ENCODE data around the gene PADI3. TPM values are rescaled to one million over a fixed set of nuclear protein-coding genes. Genes with fewer than 3 reads are reported as not detected.
A peak's percentile ranks its signal among the peaks of the same experiment; 100 is the strongest.

The PADI3 gene
- total RNA-seq, 1 experiment from 2014 or later = 0.21 TPM

GRCh38 chr1:17258116-17258757 is 9.3 kb downstream of the PADI3 start:
- in situ Hi-C loops (cut with HindIII; ENCODE audit: low pct_unique_long_range_greater_than_20kb, low sequenced_read_pairs) = no loop called here
- DNase-seq (ENCODE audit: low read depth, low spot score) = no peak

GRCh38 chr1:17258758-17259130 is 9.8 kb downstream of the PADI3 start:
- DNase-seq (ENCODE audit: low read depth, low spot score) = no peak
- in situ Hi-C loops (cut with HindIII; ENCODE audit: low pct_unique_long_range_greater_than_20kb, low sequenced_read_pairs) = no loop called here

- DNase-seq (ENCODE audit: low read depth, low spot score) = no peak
- in situ Hi-C loops (cut with HindIII; ENCODE audit: low pct_unique_long_range_greater_than_20kb, low sequenced_read_pairs) = no loop called here
Measured at GRCh38 chr1:17259233-17259873, 10.5 kb downstream of the PADI3 start.

- no peak for DNase-seq (ENCODE audit: low read depth, low spot score)
- in situ Hi-C loops (cut with HindIII; ENCODE audit: low pct_unique_long_range_greater_than_20kb, low sequenced_read_pairs) = no loop called here
Measured at GRCh38 chr1:17260264-17260663, 11.4 kb downstream of the PADI3 start.

GRCh38 chr1:17260738-17261137 is 11.8 kb downstream of the PADI3 start:
- in situ Hi-C loops (cut with HindIII; ENCODE audit: low pct_unique_long_range_greater_than_20kb, low sequenced_read_pairs) = no loop called here

GRCh38 chr1:17263936-17264335 is 15.0 kb downstream of the PADI3 start:
- in situ Hi-C loops (cut with HindIII; ENCODE audit: low pct_unique_long_range_greater_than_20kb, low sequenced_read_pairs) = no loop called here
- no peak for DNase-seq (ENCODE audit: low read depth, low spot score)

More at GRCh38 chr1:17260738-17261137, 11.8 kb downstream of the PADI3 start:
- no peak for DNase-seq (ENCODE audit: low read depth, low spot score)

- DNase-seq (ENCODE audit: low read depth, low spot score) = no peak
- in situ Hi-C loops (cut with HindIII; ENCODE audit: low pct_unique_long_range_greater_than_20kb, low sequenced_read_pairs) = no loop called here
Measured at GRCh38 chr1:17264470-17264869, 15.6 kb downstream of the PADI3 start.

GRCh38 chr1:17265162-17265561 is 16.3 kb downstream of the PADI3 start:
- no peak for DNase-seq (ENCODE audit: low read depth, low spot score)
- in situ Hi-C loops (cut with HindIII; ENCODE audit: low pct_unique_long_range_greater_than_20kb, low sequenced_read_pairs) = no loop called here

- in situ Hi-C loops (cut with HindIII; ENCODE audit: low pct_unique_long_range_greater_than_20kb, low sequenced_read_pairs) = no loop called here
- no peak for DNase-seq (ENCODE audit: low read depth, low spot score)
Measured at GRCh38 chr1:17265950-17266349, 17.1 kb downstream of the PADI3 start.

- in situ Hi-C loops (cut with HindIII; ENCODE audit: low pct_unique_long_range_greater_than_20kb, low sequenced_read_pairs) = no loop called here
- DNase-seq (ENCODE audit: low read depth, low spot score) = no peak
Measured at GRCh38 chr1:17270891-17271765, 22.2 kb downstream of the PADI3 start.

- in situ Hi-C loops (cut with HindIII; ENCODE audit: low pct_unique_long_range_greater_than_20kb, low sequenced_read_pairs) = no loop called here
- no peak for DNase-seq (ENCODE audit: low read depth, low spot score)
Measured at GRCh38 chr1:17272066-17272465, 23.2 kb downstream of the PADI3 start.

- in situ Hi-C loops (cut with HindIII; ENCODE audit: low pct_unique_long_range_greater_than_20kb, low sequenced_read_pairs) = no loop called here
- DNase-seq (ENCODE audit: low read depth, low spot score) = no peak
Measured at GRCh38 chr1:17272646-17273045, 23.7 kb downstream of the PADI3 start.

GRCh38 chr1:17273096-17273495 is 24.2 kb downstream of the PADI3 start:
- DNase-seq (ENCODE audit: low read depth, low spot score) = no peak
- in situ Hi-C loops (cut with HindIII; ENCODE audit: low pct_unique_long_range_greater_than_20kb, low sequenced_read_pairs) = no loop called here

- in situ Hi-C loops (cut with HindIII; ENCODE audit: low pct_unique_long_range_greater_than_20kb, low sequenced_read_pairs) = no loop called here
Measured at GRCh38 chr1:17274186-17275170, 25.6 kb downstream of the PADI3 start.

GRCh38 chr1:17276568-17276967 is 27.7 kb downstream of the PADI3 start:
- in situ Hi-C loops (cut with HindIII; ENCODE audit: low pct_unique_long_range_greater_than_20kb, low sequenced_read_pairs) = no loop called here

More at GRCh38 chr1:17274186-17275170, 25.6 kb downstream of the PADI3 start:
- peak; percentile 69 for DNase-seq (ENCODE audit: low read depth, low spot score)

GRCh38 chr1:17277511-17278159 is 28.7 kb downstream of the PADI3 start:
- DNase-seq (ENCODE audit: low read depth, low spot score) = no peak
- in situ Hi-C loops (cut with HindIII; ENCODE audit: low pct_unique_long_range_greater_than_20kb, low sequenced_read_pairs) = no loop called here

More at GRCh38 chr1:17276568-17276967, 27.7 kb downstream of the PADI3 start:
- DNase-seq (ENCODE audit: low read depth, low spot score) = no peak
